CD4-positive, alpha-beta T cell treated with Interleukin-2 at 100 ng/mL for 4 hours (primary cell): ENCODE measurements around the gene ANO2.
"Not testable (repeated sequence)": the region's sequence is repeated elsewhere in the genome, so short reads cannot be mapped to it uniquely, and the experiment has no call there.

Experiments used
- DNase-seq: peaks from one replicate; pipeline ENCODE4 v3.0.0-alpha.2; 2020; ENCODE audit warnings: low spot score

ANO2 gene

DNA sequence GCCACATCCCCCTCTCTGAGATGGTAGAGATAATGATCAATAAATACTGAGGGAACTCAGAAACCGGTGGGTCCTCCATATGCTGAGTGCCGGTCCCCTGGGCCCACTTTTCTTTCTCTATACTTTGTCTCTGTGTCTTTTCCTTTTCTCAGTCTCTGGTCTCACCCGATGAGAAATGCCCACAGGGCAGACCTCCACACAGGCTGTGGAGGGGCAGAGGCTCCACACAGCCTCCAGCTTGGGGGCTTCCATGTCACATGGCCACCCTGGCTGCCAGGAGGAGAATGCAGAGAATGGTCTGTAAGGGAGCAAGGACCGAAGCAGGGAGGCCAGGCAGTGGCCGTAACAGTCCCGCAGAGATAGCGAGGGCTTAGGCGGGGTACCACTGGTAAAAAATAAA lies 407.3 kb downstream of the ANO2 start:
- no peak for DNase-seq

DNA sequence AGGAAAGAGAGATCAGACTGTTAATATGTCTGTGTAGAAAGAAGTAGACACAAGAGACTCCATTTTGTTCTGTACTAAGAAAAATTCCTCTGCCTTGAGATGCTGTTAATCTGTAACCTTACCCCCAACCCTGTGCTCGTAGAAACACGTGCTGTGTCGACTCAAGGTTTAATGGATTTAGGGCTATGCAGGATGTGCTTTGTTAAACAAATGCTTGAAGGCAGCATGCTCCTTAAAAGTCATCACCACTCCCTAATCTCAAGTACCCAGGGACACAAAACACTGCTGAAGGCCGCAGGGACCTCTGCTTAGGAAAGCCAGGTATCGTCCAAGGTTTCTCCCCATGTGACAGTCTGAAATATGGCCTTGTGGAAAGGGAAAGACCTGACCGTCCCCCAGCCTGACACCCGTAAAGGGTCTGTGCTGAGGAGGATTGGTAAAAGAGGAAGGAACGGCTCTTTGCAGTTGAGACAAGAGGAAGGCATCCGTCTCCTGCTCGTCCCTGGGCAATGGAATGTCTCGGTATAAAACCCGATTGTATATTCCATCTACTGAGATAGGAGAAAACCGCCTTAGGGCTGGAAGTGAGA lies 407.9 kb downstream of the ANO2 start:
- not testable (repeated sequence) for DNase-seq

DNA sequence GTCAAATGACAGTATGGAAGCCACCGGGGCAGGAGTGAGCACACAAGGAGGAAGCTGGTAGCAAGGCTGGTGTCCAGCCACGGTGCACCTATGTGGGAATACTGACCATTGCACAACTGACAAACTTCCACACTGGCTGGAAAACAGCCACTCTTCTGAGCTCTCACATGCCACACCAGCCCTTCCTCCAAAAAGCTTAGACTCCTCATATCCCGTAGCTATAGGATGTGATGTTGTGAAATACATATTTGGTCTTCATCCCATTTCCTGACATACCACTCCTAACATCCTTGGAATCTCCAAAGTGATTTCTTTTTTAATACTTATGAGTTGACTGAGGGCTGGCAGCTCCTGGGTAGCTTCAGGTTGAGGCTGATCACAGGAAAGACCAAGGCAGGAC lies 409.5 kb downstream of the ANO2 start:
- no peak for DNase-seq

DNA sequence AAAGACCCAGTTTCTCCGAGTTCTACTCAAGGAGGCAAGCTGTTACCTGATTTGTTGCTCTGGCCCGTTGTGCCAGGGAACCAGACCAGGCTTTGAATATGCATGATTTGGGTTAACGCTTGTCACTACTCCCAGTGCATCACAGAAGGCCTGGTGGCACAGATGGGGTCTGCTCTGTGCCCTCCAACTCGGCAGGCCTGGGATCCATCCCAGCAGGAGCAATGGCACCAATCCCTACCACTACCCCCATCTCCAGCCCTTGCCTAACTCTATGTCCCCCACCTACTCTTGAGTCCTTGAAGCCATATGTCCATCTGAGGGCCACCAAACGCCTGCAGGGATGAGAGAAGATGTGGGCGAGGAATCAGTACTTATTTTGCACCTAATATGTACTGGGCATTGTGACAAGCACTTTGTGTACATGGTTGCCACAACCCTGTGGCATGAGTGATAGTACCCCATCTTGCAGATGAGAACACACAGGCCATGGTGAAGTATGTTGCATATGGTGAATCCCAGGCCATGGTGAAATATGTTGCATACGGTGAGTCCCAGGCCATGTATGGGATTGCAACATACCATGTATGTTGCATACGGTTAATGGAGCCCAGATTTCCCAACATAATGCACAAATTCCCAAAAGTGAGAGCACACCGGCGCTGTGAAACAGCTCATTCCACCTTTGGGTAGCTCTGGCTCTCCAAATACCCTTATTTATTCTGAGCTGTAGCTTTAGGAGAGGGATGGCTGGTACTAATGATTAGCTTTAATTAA lies 410.4 kb downstream of the ANO2 start:
- DNase-seq = no peak

DNA sequence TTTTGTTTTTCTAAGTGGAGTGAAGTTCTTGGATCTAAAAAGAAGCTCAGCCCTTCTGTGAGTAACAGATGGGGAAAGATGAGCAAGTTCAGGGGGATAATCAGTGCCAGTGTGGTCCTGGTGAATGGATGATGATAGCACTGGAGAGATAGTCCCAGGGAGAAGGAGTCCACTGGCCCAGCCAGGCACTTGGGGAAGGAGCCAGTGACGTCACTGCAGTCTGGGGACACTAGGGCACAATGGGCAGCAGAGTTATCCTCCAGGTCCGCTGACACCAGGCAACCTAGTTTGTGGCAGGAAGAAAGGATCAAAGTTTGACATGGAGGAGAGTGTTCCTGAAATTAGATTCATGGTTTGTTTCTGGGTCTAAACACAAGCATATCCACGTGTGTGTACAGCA lies 411.7 kb downstream of the ANO2 start:
- DNase-seq = no peak

DNA sequence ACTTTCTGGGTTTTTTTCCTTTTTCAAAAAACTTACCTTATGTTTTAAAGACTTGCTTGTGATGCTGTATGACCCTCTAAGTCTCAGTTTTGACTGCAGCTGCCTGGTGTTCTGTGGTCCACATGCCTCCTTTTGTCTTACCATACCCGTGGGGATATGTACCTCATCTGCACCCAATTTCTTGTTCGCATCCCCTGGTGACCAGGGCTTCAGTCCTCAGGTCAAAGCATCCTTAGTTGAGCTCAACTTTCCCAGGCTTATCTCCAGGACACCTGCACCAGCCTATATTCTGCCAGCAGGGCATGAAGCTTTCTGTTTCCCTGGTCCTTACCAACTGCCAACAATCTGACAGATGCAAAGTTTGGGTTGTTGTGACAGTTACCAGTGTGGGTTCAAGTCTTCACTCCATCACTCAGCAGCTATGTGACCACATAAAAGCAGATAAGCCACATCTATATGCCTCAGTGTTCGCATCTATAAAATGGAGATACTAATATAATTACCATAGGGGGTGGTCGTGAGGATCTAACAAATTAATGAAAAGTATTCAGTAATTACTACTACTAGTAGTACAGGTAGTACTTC lies 419.2 kb downstream of the ANO2 start:
- no peak for DNase-seq

DNA sequence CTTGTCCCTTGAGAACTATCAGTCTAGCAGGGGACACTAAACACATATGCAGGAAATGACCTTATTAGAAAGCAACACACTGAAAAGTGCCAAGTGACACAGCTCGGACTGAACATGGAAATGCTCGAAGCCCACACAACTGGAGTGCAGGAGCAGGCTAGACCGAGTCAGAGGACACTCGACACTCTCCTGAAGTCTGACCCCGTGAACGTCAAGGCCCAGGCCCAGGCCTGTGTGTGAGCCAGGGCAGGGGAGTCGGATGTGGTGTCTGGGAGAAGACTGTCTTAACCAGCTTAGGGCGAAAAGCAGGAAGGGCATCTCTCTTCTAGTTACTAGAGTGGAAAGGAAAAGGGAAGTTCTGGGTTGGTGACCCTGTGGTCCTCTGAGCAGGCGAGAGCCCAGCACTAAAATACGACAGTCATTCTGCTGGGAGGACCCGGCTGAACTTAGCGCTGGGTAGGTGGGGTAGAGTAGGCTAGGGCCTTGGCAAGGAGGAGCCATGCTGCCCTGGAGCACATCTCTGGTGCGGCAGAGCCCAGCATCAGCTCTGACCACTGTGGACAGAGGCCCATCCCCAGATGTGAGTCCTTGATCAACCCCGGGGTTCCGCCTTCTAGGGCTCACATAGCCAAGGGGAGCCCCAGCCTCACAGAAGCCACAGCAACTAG lies 420.2 kb downstream of the ANO2 start:
- no peak for DNase-seq

DNA sequence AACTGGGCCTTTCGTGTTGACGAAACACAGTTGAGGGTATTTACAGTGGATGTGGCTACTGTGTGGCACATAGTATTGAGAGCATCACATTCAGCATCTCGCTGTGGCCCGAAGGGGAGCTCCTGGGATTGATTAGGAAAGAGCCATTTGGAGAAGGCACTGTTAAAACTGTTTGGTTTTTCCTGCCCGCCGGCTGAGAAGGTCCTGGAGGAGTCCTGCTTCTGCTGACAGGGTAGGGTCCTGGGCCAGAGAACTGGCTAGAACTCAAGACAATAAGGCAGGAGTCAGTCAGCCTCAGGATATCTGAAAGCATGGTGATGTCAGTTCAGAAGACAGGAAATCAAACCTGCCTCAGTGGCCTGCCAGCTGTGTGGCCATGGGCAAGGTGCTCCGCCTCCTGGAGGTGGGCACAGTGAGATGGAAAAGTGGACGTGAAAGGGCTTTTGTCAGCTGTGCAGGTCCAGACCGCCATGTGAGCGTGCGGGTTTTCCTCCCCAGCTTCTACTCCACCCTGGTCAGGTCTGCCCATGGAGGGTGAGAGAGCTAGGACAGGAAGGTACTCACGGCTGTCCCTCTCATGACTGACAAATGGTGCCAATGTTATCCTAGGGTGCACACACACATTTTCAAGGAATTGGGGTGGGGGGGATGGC lies 420.8 kb downstream of the ANO2 start:
- no peak for DNase-seq

DNA sequence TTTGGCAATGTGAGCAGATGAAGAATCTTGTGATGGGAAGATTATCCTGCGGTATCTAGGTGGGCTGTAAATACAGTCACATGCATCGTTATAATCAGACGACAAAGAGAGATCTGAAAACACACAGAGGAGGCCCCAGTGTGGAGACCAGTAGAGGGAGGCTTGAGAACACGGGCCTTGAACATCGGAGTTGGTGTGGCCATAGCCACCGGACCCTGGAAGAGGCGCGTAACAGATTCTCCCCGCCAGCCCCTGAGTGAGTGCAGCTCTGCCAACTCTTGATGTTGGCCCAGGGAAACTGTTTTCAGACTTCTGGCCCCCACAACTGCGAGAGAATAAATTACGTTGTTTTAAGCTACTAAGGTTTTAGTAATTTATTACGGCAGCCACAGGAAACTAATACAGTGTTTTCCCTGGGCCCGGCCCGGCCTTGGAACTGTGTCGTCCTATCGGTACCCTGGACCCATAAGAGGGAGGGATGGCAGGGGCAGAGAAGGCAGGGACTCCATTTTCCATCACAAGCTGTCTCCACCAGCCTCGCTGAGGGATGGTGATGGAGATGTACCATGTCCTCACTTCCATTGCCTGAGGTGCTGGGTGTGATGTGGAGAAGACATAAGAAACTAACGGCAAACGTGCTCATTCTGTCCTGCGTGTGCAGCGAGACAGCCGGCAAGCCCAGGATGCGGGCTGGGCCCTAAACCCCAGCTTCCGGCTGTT lies 421.5 kb downstream of the ANO2 start:
- no peak for DNase-seq

DNA sequence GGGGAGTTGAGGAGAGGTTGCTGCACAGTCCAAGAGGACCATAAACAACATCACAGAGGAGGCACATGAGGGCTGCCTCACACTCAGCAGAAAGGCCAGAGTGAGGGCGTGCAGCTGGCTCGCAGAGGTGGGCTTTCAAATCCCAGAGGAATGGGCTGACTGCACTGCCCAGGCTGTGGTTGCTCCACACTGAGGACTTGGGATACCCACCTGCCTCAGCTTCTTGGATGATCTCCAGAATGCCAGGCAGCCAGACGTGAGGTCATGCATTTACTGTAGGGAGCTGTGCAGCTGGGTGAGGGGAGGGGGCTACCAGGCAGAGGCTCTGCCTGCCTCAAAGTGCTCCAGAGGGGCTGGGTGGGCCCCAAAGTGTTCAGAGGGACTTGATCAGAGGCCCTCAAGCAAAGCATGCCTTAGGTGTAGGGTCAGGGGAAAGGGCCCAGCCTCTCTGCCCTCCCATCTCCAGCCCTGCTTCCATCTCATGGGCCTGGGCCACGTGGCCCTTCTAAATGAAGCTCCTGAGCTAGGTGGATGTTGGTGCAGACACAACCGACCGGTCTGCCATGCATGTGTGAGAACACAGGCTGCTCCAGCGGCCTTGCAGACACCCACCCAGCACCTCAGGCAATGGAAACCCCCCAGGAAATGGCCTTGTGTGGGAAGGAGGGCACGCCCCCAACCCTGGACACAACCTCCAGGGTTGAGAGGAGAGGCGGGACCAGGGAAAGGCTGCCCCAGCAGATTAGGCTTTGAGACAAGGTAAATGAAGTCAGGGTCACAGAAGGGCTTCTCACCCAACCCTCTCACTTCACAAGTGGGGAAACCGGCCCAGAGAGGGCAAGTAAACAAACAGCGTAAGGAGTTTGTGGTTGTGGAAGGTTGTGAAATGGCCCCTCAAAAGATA lies 422.4 kb downstream of the ANO2 start:
- no peak for DNase-seq

DNA sequence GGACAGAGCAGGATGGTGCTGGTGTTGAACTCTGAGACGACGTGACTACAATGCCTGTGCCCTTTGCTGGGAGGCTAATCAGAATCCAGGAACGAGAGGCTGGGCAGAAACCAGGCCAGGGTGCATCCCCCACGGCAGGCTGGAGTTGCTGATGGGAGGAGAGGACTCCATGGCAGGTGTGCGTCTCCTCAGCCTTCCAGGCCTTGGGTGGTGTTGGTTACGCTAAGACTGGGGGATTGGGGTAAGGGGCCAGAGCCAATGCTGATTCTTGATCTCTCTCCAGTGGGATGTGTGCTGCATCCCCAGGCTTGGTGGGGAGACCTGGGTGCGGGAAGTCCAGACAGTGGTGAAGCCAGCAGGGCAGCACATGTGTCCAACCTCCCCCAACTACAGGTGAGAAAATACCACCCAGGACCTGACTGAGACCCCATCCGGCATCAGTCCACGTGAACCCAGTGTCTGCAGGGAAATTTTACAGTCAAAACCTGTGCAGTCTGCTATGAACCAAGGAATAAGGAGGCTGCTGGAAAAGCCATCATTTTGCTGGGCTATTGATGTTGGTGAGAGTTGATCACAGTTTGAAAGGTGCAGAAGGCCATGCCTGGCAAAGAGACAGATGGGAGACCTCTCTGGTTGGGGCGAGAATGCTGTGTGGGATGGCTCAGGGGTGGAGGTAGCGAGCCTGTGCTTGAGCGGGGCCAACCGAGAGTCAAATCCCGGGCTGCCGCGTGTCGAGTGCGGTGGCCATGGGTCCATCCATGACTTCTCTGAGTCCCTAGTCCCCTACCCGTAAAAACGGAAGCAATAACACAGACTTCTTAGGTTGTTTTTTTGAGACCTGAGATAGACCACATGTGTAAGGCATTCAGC lies 423.4 kb downstream of the ANO2 start:
- DNase-seq = no peak

DNA sequence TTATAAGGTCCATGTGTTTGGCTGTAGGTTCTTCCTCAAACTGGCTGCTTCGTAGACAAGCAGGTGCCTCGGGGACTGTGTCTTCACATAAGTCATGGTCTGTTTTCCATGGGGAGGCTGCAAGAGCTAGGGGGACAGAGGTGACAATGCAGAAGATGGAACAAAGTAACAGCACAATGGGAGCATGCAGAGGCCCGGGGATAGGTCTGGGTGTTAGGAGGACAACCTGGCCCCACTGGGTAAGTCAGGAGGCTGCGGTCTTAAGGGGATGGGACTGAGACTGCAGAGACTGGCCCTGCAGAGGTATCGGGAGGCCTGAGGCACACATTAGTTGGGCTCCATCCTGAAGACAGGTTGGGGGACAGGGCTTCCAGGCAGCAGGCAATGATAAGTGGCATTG lies 424.2 kb downstream of the ANO2 start:
- DNase-seq = no peak

DNA sequence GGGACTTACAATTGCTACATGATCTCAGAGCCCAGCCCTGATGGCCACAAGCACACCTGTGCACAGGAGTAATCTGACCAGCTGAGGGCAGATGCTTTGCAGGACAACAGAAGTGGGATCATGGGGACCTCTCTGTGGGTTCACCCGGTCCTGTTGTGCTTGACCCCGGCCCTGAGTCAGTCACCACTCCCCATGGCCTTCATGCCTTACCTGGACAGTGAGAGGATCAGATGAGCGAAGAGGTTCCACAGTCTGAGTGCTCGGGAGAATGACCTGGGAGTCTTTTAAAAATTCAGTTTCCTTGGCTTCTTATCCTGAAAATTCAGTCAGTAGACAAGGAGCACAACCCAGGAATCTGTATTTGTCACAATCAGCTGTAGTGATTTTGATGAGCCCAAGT lies 425.0 kb downstream of the ANO2 start:
- no peak for DNase-seq

DNA sequence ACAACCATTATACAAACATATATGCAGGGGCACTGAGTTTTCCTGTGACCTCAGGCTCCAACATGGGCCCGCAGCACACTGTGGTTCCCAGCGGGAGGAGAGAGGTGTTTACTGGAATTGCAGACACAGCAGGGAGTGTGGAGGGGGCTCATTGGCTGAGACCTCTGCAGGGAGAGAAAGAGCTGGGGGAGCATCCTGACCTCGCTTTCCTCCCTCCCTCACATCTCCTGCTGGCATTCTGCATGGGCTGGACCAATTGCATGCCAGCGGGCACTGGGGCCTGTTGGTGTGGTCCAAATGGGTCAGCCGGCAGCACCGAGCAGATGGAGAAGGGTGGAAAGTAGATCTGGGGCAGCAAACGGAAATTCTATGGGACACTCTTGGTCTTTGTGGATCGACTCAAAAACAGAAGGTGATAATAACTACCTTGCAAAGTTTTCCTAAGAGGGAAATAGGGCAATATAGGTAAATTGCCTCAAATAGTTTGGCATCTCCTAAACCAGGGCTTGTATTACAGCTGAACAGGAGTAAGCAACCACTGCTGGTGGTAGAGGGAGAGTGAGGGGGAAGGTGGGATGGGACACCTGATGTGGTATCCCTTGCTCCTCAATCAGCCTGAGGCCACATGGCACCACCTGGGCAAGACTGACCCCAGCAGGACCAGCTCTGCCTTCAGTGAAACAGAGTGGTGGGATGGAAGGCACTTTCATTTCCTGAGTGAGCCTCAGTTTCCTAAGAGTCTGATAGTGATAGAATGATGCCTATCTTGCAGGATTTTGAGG lies 426.3 kb downstream of the ANO2 start:
- no peak for DNase-seq

DNA sequence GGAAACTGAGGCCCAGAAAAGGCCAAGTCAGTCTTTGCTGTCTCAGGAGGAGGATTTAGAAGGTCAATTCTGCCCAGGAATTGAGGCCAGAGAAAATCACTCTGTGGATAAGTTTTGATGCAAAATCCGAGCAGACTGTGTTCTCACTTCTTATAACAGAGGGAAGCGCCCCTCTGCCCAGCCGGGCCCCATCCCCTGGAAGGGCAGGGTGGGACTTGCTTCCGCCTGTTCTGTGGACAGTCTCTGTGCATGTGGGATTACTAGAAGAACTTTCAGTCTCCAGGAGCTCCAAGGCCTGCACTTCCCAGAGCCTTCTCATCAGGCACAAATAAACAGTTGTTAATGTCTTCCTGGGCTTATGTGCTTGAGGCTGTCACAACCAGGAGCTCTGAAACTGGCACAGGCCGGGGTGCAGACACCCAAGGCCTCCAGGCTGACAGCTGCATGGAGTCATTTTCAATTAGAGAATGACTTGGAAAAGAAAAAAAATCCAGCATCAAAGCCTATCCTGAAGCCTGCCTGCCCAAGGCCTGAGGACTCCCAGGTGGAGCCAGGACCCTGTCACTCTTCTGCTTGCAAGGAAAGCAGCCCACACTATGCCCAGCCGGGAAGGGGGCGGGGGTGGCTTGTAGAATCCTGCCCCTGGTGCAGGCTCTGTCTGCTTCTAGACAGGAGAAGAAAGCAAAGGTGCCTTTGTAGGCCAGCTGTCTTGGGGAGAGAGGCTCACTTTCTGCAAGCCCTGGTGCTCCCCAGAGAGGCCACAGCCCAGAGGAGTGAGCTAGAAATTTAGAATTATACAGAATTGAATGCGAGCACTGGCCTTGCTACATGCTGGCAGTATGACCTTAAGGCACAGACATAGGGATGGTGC lies 428.5 kb downstream of the ANO2 start:
- no peak for DNase-seq

DNA sequence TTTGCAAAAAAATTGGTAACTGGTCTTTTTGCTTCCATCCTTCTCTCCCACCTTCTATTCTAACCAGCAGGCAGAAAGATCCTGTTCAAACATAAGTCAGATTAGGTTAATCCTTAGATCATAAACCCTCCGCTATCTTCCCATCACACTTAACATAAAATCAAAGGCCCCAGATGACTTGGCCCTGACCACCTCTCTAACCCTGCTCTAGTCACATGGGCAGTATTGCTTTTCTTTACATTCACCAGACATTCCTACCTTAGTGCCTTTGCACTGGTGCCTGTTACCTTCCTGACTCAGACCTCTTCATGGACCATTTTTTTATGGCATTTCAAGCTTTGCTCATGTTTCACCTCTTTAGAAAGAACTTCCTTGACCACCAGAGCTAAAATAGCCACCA lies 429.6 kb downstream of the ANO2 start:
- no peak for DNase-seq

DNA sequence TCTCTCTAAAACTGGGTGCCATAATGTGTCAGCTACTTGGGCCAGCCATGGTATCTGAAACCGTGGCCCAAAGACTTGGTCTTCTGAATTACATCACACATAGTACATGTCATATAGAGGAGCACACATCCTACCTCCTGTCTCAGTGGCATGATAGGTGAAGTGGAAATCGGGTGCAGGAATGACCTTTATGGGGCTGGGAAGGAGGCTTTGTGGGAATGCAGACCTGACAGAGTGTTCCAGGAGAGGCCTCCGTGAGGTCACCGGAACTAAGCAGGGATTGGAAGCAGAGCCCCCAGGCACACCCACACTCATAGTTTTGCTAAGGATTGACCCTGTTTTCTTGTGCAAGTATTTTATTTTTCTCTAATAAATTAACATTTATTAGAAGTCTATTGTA lies 430.5 kb downstream of the ANO2 start:
- no peak for DNase-seq

DNA sequence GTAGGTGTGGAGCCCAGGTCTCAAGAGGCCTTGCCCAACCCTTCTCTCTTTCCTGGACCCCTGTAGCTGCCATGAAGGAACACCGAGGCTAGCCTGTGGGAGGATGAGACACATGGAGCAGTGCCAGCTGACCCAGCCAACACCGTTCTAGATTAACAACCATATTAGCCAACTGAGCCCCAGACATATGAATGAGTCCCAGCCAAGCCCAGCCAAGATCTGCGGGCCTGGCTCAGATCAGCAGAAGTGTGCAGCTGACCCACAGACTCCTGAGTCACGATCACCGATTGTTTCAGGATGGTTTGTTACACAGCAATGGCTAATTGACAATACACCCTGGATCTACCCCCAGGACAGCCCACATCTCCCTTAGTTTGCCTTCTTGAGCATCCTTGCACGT lies 431.0 kb downstream of the ANO2 start:
- DNase-seq = no peak
